Activated CD8-positive, alpha-beta memory T cell treated with anti-CD3 and anti-CD28 coated beads, Interleukin-2, amount 10 ng/mL, durations not matched to agents 7 days and 5 days (primary cell): Measurements from ENCODE around the gene LGALS14. TPM values are rescaled to one million over a fixed set of nuclear protein-coding genes. Genes with fewer than 3 reads are reported as not detected.
"Not testable (repeated sequence)": the region's sequence is repeated elsewhere in the genome, so short reads cannot be mapped to it uniquely, and the experiment has no call there.

Experiments used
- ATAC-seq: fragments of 150-1000 bp; cut with Tn5 transposase; one replicate; pipeline ENCODE4 v1.10.0; 2021; ENCODE audit warnings: moderate library complexity
- CTCF ChIA-PET: fragments of 350-600 bp; sonication (Branson Sonifier 250); formaldehyde crosslinking; loops from one replicate; lab custom pipeline; 2021; ENCODE audit warnings: antibody characterized with exemption; lab: Charles Lee
- DNase-seq: peaks from one replicate; pipeline ENCODE4 v3.0.0-alpha.2; 2020
- H3K27ac Mint-ChIP-seq: one replicate; pipeline ENCODE4 v1.8.0; 2021; ENCODE audit warnings: mild to moderate bottlenecking, mixed read lengths
- H3K27me3 Mint-ChIP-seq: one replicate; pipeline ENCODE4 v1.8.0; 2021; ENCODE audit warnings: mixed read lengths
- H3K36me3 Mint-ChIP-seq: one replicate; pipeline ENCODE4 v1.8.0; 2021; ENCODE audit warnings: mild to moderate bottlenecking, mixed read lengths
- H3K4me1 Mint-ChIP-seq: one replicate; pipeline ENCODE4 v1.8.0; 2021; ENCODE audit warnings: mixed read lengths
- H3K4me3 Mint-ChIP-seq: one replicate; pipeline ENCODE4 v1.8.0; 2021; ENCODE audit warnings: mild to moderate bottlenecking, moderate library complexity, mixed read lengths
- H3K9me3 Mint-ChIP-seq: one replicate; pipeline ENCODE4 v1.8.0; 2022; ENCODE audit warnings: low read depth, mixed read lengths
- total RNA-seq, 2 experiments: library from RNA; stranded (reverse); gene quantifications; one replicate each; pipeline ENCODE4 v1.2.3, GENCODE V29; 2021

LGALS14 gene
- total RNA-seq, 2 experiments from 2014 or later = 0.37 TPM; not detected in 1

DNA sequence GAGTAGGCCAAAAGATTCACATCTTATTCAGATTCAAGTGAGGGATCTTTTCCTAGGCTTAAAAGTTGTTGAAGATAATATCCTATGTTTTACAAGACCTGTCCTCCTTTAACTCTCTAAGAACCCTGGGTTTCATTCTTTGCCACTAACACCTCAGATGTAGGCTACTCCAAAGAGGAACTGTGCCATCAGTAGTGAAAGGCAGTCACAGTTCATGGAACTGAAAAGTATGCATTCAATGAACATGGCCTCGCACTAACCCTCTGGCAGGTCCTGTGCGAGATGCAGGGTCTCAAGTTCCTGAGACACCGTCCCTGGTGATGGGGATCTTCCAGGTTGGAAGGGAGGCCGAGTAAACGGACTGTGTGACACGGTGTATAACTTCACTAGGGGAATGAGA lies 4.3 kb downstream of the LGALS14 start:
- CTCF ChIA-PET = no interaction called here
- Mint-ChIP-seq H3K4me3 (no peak overlapping the region), H3K27ac (no peak overlapping the region), H3K36me3 (peaks cover 9% of the 10 kb centered on the region), H3K9me3 (peaks cover 7% of the 10 kb centered on the region), H3K4me1 (peaks cover 33% of the 10 kb centered on the region), H3K27me3 (peaks cover 14% of the 10 kb centered on the region)
- DNase-seq = no peak
- no peak for ATAC-seq

GRCh38 chr19:39709026-39709872 lies 5.0 kb downstream of the LGALS14 start:
- no peak overlapping the region for H3K4me3 Mint-ChIP-seq
- H3K27me3 Mint-ChIP-seq = peaks cover 14% of the 10 kb centered on the region
- ATAC-seq (no peak), DNase-seq (no peak)
- CTCF ChIA-PET = no interaction called here
- peaks cover 9% of the 10 kb centered on the region for H3K36me3 Mint-ChIP-seq
- peaks cover 7% of the 10 kb centered on the region for H3K9me3 Mint-ChIP-seq
- no peak overlapping the region for H3K27ac Mint-ChIP-seq
- peaks cover 30% of the 10 kb centered on the region for H3K4me1 Mint-ChIP-seq

- no peak for DNase-seq
- Mint-ChIP-seq H3K36me3 (peaks cover 9% of the 10 kb centered on the region), H3K27ac (no peak overlapping the region), H3K27me3 (peaks cover 17% of the 10 kb centered on the region), H3K4me1 (peaks cover 18% of the 10 kb centered on the region), H3K4me3 (no peak overlapping the region), H3K9me3 (peaks cover 7% of the 10 kb centered on the region)
- no peak for ATAC-seq
- CTCF ChIA-PET = interaction anchor here (0.9 kb wide), 1 partner anchor 24 kb away, joined by 3 read pairs; no protein-coding TSS in a partner anchor
Observed at GRCh38 chr19:39710333-39710890, 6.1 kb downstream of the LGALS14 start.

DNA sequence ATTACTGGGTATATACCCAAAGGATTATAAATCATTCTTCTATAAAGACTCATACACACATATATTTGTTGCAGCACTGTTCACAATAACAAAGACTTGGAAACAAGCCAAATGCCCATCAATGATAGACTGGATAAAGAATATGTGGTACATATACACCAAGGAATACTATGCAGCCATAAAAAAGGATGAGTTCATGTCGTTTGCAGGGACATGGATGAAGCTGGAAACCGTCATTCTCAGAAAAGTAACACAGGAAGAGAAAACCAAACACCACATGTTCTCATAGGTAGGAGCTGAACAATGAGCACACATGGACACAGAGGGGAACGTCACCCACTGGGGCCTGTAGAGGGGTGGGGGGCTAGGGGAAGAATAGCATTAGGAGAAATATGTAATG lies 15.9 kb downstream of the LGALS14 start:
- ATAC-seq, H3K4me1 Mint-ChIP-seq, DNase-seq, H3K36me3 Mint-ChIP-seq, H3K4me3 Mint-ChIP-seq, CTCF ChIA-PET, H3K27ac Mint-ChIP-seq, H3K9me3 Mint-ChIP-seq: not testable (repeated sequence)
- peaks cover 60% of the 10 kb centered on the region for H3K27me3 Mint-ChIP-seq

DNA sequence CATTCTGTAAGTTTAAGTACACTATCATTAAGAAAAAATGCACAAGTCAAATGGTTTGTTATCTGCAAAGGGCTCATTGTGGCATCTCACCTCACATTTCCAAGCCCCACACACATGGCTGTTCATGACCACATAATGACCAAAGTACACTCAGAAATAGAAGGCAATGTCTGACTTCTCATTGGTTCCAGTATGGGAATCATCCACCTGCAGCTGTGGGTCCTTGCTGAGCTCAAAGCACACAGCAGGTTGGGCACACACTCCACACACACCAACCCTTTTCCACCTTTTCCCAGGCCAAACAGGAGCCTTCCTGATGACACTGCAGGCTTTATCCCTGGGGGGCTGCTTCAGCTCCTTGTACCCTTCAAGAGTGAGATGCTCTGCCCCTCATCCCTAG lies 21.7 kb downstream of the LGALS14 start:
- CTCF ChIA-PET = no interaction called here
- Mint-ChIP-seq H3K9me3 (no peaks in the 10 kb centered on the region), H3K4me1 (no peaks in the 10 kb centered on the region), H3K27me3 (peaks cover 60% of the 10 kb centered on the region), H3K4me3 (no peak overlapping the region), H3K36me3 (no peaks in the 10 kb centered on the region), H3K27ac (no peak overlapping the region)
- ATAC-seq = no peak
- no peak for DNase-seq

- Mint-ChIP-seq H3K4me1 (no peaks in the 10 kb centered on the region), H3K27ac (no peak overlapping the region), H3K9me3 (no peaks in the 10 kb centered on the region), H3K4me3 (no peak overlapping the region), H3K36me3 (no peaks in the 10 kb centered on the region), H3K27me3 (peaks cover 58% of the 10 kb centered on the region)
- CTCF ChIA-PET = no interaction called here
- ATAC-seq (no peak), DNase-seq (no peak)
Observed at GRCh38 chr19:39727070-39727800, 23.0 kb downstream of the LGALS14 start.

DNA sequence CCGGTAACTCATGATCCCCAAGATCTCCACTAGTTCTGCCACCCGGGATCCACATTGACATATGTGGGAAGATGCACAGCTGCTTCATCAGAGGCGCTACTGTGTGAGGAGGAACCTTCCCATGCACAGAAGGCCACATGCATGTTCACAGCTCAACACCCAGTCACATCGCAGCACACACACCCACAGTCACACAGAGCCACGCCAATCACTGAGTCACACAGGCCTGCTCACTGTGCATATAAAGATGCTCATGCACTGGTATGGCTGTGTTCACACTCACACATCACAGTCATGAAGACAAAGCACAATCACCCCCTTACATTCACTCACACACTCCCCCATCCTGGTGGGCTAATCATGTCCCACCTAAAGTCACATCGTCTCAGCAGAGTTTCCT lies 23.8 kb downstream of the LGALS14 start:
- no peak for ATAC-seq
- no peaks in the 10 kb centered on the region for H3K4me1 Mint-ChIP-seq
- no peak overlapping the region for H3K27ac Mint-ChIP-seq
- no peak for DNase-seq
- H3K36me3 Mint-ChIP-seq = no peaks in the 10 kb centered on the region
- no peaks in the 10 kb centered on the region for H3K9me3 Mint-ChIP-seq
- peaks cover 50% of the 10 kb centered on the region for H3K27me3 Mint-ChIP-seq
- CTCF ChIA-PET = no interaction called here
- no peak overlapping the region for H3K4me3 Mint-ChIP-seq

DNA sequence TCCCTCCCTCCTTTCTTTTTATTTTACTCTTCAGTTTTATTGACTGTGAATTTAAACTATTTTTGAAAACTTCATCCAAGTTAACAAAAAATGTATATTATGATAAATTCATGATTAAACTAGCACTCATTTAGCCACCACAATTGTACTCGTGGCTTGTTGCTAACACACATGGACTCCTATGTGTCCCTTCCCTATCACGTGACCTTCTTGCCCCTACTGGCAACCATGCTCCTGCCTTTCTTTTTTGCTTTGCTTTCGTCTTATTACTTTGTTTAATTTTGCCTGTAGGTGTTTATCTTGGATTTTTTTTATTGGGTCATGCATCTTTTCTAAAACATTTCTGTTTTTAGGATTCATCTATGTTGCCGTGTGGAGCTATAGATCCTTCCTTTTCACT lies 25.3 kb downstream of the LGALS14 start:
- H3K27me3 Mint-ChIP-seq = peaks cover 37% of the 10 kb centered on the region
- peaks cover 2% of the 10 kb centered on the region for H3K9me3 Mint-ChIP-seq
- no peaks in the 10 kb centered on the region for H3K4me1 Mint-ChIP-seq
- no peak overlapping the region for H3K27ac Mint-ChIP-seq
- CTCF ChIA-PET = no interaction called here
- no peak overlapping the region for H3K4me3 Mint-ChIP-seq
- ATAC-seq (no peak), DNase-seq (no peak)
- peaks cover 3% of the 10 kb centered on the region for H3K36me3 Mint-ChIP-seq

- peaks cover 2% of the 10 kb centered on the region for H3K9me3 Mint-ChIP-seq
- H3K27ac Mint-ChIP-seq = no peak overlapping the region
- CTCF ChIA-PET = no interaction called here
- no peak overlapping the region for H3K4me3 Mint-ChIP-seq
- H3K4me1 Mint-ChIP-seq = peaks cover 9% of the 10 kb centered on the region
- H3K27me3 Mint-ChIP-seq = peaks cover 22% of the 10 kb centered on the region
- ATAC-seq (no peak), DNase-seq (no peak)
- H3K36me3 Mint-ChIP-seq = peaks cover 3% of the 10 kb centered on the region
Observed at GRCh38 chr19:39731685-39732084, 27.4 kb downstream of the LGALS14 start.

- Mint-ChIP-seq H3K9me3 (peaks cover 2% of the 10 kb centered on the region), H3K36me3 (peaks cover 3% of the 10 kb centered on the region), H3K4me1 (peaks cover 16% of the 10 kb centered on the region), H3K27me3 (peaks cover 15% of the 10 kb centered on the region), H3K27ac (no peak overlapping the region), H3K4me3 (no peak overlapping the region)
- DNase-seq (no peak), ATAC-seq (no peak)
- CTCF ChIA-PET = interaction anchor here (0.9 kb wide), 1 partner anchor 23 kb away, joined by 3 read pairs; no protein-coding TSS in a partner anchor
Observed at GRCh38 chr19:39733841-39734240, 29.6 kb downstream of the LGALS14 start.

DNA sequence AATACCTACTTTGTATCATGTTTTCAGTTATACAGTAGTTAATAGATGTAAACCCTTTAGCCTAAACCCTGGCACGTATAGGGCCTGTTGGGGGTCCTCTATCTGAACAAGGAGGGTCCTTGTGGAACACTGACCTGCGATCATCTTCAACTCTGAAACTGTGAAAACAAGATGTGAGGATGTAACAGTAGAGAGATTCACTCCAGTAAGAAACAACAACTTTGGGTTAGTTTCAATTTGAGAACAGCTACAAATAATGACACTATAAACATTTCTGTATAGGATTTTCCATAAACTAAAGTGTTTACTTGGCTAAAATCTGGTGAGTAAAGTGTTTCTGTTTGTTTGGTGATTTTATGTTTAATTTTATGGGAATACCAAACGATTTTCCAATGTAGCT lies 31.4 kb downstream of the LGALS14 start:
- Mint-ChIP-seq H3K4me1 (peaks cover 24% of the 10 kb centered on the region), H3K27ac (no peak overlapping the region), H3K27me3 (peaks cover 5% of the 10 kb centered on the region), H3K36me3 (peaks cover 3% of the 10 kb centered on the region), H3K9me3 (peaks cover 2% of the 10 kb centered on the region), H3K4me3 (no peak overlapping the region)
- CTCF ChIA-PET = no interaction called here
- ATAC-seq (no peak), DNase-seq (no peak)

DNA sequence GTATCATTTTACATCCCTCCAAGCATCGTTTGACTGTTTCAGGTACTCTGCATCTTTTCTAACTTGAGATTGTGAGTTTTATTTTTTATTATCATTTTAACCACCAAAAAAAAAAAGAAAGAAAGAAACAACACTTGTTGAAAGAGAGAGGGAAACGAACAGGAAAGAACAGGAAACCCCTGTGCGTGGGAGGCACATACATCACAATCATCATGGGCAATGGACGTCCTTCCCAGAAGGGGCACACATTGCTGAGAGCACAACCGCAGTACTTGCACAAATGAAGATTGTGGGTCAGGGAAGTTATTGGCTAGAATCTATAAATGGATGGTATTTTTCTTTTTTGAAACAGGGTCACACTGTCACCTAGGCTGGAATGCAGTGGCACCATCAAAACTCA lies 31.8 kb downstream of the LGALS14 start:
- H3K27me3 Mint-ChIP-seq = peaks cover 3% of the 10 kb centered on the region
- DNase-seq = no peak
- H3K36me3 Mint-ChIP-seq = peaks cover 3% of the 10 kb centered on the region
- peaks cover 2% of the 10 kb centered on the region for H3K9me3 Mint-ChIP-seq
- no peak overlapping the region for H3K27ac Mint-ChIP-seq
- peaks cover 26% of the 10 kb centered on the region for H3K4me1 Mint-ChIP-seq
- CTCF ChIA-PET = no interaction called here
- no peak overlapping the region for H3K4me3 Mint-ChIP-seq
- no peak for ATAC-seq

GRCh38 chr19:39737351-39737750 lies 33.1 kb downstream of the LGALS14 start:
- no peak overlapping the region for H3K27ac Mint-ChIP-seq
- ATAC-seq (peak; percentile 6), DNase-seq (no peak)
- peaks cover 9% of the 10 kb centered on the region for H3K27me3 Mint-ChIP-seq
- CTCF ChIA-PET = interaction anchor here (0.6 kb wide), 1 partner anchor 107 kb away, joined by 3 read pairs; no protein-coding TSS in a partner anchor
- peaks cover 2% of the 10 kb centered on the region for H3K9me3 Mint-ChIP-seq
- H3K4me1 Mint-ChIP-seq = peaks cover 26% of the 10 kb centered on the region
- no peak overlapping the region for H3K4me3 Mint-ChIP-seq
- H3K36me3 Mint-ChIP-seq = peaks cover 3% of the 10 kb centered on the region
